ENCODE measurements around the gene IGSF21.

Gene IGSF21

DNA sequence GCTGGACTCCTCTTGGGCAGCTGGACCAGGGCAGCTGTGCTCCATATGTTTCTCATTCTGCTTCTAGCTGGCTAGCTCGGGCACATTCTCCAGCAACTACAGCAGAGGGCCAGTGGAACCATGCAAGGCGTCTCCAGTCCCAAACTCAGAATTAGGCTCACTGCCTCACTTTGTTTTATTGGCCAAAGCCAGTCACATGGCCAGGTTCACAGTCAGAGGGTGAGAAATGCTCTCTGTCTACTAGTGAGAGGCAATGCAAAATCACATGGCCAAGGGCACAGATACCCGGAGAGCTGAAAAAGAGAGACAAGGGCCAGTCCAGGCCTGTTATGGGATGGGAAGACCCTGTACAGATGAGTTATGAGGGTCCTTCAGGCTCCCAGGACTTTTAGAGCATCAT is 294.3 kb downstream of the IGSF21 start:
- Histone ChIP-seq H3K4me1 (ENCODE audit: low read depth, poor library complexity, severe bottlenecking) (no peaks in the 10 kb centered on the region), H3K79me2 (ENCODE audit: insufficient read depth, low read depth) (no peaks in the 10 kb centered on the region), H4K20me1 (ENCODE audit: insufficient read depth) (no peaks in the 10 kb centered on the region), H3K9ac (no peak overlapping the region), H3K36me3 (ENCODE audit: insufficient read depth) (no peaks in the 10 kb centered on the region), H3K27me3 (ENCODE audit: insufficient read depth, low read depth) (0 out of 2 replicates have a peak, but pooled peaks cover 2% of the 10 kb centered on the region), H3K27ac (no peak overlapping the region), H3K4me2 (no peak overlapping the region), H3K4me3 (IDR thresholded peaks at IDR 0.05; ENCODE audit: insufficient read depth, low read depth, low read length) (no peak overlapping the region), H2AFZ (ENCODE audit: low read depth) (no peak overlapping the region)
- TF ChIP-seq, protein P1, sequence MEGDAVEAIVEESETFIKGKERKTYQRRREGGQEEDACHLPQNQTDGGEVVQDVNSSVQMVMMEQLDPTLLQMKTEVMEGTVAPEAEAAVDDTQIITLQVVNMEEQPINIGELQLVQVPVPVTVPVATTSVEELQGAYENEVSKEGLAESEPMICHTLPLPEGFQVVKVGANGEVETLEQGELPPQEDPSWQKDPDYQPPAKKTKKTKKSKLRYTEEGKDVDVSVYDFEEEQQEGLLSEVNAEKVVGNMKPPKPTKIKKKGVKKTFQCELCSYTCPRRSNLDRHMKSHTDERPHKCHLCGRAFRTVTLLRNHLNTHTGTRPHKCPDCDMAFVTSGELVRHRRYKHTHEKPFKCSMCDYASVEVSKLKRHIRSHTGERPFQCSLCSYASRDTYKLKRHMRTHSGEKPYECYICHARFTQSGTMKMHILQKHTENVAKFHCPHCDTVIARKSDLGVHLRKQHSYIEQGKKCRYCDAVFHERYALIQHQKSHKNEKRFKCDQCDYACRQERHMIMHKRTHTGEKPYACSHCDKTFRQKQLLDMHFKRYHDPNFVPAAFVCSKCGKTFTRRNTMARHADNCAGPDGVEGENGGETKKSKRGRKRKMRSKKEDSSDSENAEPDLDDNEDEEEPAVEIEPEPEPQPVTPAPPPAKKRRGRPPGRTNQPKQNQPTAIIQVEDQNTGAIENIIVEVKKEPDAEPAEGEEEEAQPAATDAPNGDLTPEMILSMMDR (conservative IDR thresholded peaks at IDR 0.05; ENCODE audit: low read depth, low read length) = no peak

DNA sequence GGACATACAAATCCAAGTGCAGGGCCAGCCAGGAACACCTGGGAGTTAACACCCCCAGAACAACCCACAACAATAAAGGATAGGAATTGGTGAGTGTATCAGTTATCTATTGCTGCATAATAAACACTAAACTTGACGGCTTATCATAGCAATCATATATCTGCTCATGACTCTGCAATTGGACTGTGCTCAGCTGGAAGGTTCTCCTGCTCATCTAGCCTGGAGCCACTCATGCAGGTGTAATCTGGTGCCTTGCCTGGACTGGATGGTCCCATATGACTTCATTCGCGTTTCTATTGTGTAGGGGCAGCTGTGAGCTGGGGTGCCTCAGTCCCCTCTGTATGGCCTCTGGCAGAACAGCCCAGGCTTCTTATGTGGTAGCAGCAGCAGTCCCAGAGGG is 296.9 kb downstream of the IGSF21 start:
- H3K36me3 ChIP-seq (ENCODE audit: insufficient read depth) = no peaks in the 10 kb centered on the region
- no peaks in the 10 kb centered on the region for H4K20me1 ChIP-seq (ENCODE audit: insufficient read depth)
- H3K4me2 ChIP-seq = no peak overlapping the region
- 0 out of 2 replicates have a peak, but pooled peaks cover 2% of the 10 kb centered on the region for H3K27me3 ChIP-seq (ENCODE audit: insufficient read depth, low read depth)
- TF ChIP-seq, protein P1 (conservative IDR thresholded peaks at IDR 0.05; ENCODE audit: low read depth, low read length) = no peak
- no peak overlapping the region for H3K9ac ChIP-seq
- no peak overlapping the region for H2AFZ ChIP-seq (ENCODE audit: low read depth)
- no peaks in the 10 kb centered on the region for H3K4me1 ChIP-seq (ENCODE audit: low read depth, poor library complexity, severe bottlenecking)
- no peak overlapping the region for H3K27ac ChIP-seq
- no peak overlapping the region for H3K4me3 ChIP-seq (IDR thresholded peaks at IDR 0.05; ENCODE audit: insufficient read depth, low read depth, low read length)
- H3K79me2 ChIP-seq (ENCODE audit: insufficient read depth, low read depth) = no peaks in the 10 kb centered on the region

DNA sequence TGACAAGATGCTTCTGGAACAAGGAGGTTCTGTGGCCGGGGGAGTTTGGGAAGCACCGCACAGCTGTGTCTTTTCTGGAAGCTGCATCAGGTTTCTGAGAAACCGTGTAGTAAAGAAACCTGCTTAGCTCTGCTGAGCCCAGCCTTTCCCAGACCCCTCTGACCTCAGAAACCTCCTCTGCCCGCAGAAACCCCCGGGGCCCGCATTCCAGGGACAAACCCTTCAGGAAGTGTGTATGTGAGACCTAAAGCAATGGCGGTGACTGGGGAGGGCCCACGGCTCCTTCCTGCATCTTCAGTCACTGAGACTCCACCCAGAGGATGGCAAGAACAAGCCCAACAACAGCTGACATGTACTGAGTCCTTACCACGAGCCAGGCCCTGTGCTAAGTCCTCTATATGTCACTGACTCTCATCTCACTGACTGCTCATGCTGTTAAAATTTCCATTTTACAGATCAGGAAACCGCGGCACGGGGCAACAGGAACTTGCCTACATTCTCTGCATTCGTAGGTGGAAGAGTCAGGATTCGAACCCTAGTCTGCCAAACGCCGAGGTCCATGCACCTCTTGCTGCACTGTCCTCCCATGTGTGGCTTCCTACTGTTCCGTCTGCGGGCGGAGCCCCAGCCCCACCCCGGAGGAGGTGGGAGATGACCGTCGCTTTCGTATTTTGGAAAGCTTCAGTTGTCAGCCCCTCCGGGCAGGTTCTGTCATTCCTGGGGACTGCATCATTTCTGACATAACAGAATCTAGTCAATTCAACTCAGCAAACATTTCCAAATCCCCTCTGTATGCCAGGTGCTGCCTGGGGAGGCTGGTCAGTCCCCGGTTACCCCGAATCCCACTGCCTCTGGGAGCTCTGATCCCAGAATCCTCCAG is 299.8 kb downstream of the IGSF21 start:
- no peak overlapping the region for H2AFZ ChIP-seq (ENCODE audit: low read depth)
- H3K9ac ChIP-seq = no peak overlapping the region
- H3K4me2 ChIP-seq = no peak overlapping the region
- no peaks in the 10 kb centered on the region for H3K36me3 ChIP-seq (ENCODE audit: insufficient read depth)
- TF ChIP-seq, protein P1 (conservative IDR thresholded peaks at IDR 0.05; ENCODE audit: low read depth, low read length) = no peak
- no peaks in the 10 kb centered on the region for H4K20me1 ChIP-seq (ENCODE audit: insufficient read depth)
- no peak overlapping the region for H3K4me3 ChIP-seq (IDR thresholded peaks at IDR 0.05; ENCODE audit: insufficient read depth, low read depth, low read length)
- H3K27ac ChIP-seq = no peak overlapping the region
- 0 out of 2 replicates have a peak, but pooled peaks cover 6% of the 10 kb centered on the region for H3K27me3 ChIP-seq (ENCODE audit: insufficient read depth, low read depth)
- no peaks in the 10 kb centered on the region for H3K4me1 ChIP-seq (ENCODE audit: low read depth, poor library complexity, severe bottlenecking)
- no peaks in the 10 kb centered on the region for H3K79me2 ChIP-seq (ENCODE audit: insufficient read depth, low read depth)

DNA sequence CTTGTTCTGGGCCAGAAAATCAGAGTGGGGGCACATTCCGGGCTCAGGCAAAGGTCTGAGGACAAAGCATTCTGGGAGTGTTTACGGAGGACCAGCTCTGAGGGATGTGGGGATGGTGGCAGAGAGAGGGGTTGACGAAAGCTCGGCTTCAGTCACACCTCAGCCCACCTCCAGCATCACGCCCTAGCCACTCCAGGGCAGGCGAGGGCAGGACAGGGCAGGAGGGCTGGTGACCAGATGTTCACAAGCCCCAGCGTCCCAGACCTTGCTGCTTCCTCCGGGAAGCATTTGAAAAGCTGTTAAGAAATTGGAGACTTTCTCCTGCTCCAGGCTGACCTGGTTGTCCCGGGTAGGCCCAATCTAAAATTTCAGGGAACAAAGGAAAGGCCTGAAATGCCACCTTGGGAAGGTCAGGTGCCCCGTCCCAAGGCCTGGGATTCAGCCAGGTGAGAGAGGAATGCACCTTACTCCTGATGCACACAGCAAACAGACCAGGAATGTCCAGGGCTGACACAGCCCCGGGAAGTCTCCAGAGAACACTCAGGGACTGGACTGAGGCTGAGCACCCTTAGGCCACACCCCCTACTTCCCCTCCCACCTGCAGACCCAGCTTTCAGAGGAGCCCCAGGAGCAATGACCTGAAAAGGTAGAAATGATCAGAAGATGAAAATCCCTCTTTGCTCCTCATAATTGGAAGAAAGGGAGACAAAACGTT is 301.2 kb downstream of the IGSF21 start:
- no peak overlapping the region for H3K4me3 ChIP-seq (IDR thresholded peaks at IDR 0.05; ENCODE audit: insufficient read depth, low read depth, low read length)
- H3K27me3 ChIP-seq (ENCODE audit: insufficient read depth, low read depth) = 0 out of 2 replicates have a peak, but pooled peaks cover 6% of the 10 kb centered on the region
- no peaks in the 10 kb centered on the region for H3K4me1 ChIP-seq (ENCODE audit: low read depth, poor library complexity, severe bottlenecking)
- no peaks in the 10 kb centered on the region for H3K36me3 ChIP-seq (ENCODE audit: insufficient read depth)
- H4K20me1 ChIP-seq (ENCODE audit: insufficient read depth) = no peaks in the 10 kb centered on the region
- H2AFZ ChIP-seq (ENCODE audit: low read depth) = no peak overlapping the region
- TF ChIP-seq, protein P1 (conservative IDR thresholded peaks at IDR 0.05; ENCODE audit: low read depth, low read length) = no peak
- H3K9ac ChIP-seq = no peak overlapping the region
- H3K4me2 ChIP-seq = no peak overlapping the region
- no peak overlapping the region for H3K27ac ChIP-seq
- H3K79me2 ChIP-seq (ENCODE audit: insufficient read depth, low read depth) = no peaks in the 10 kb centered on the region
